Measurements from ENCODE around the gene DLG2. TPM values are rescaled to one million over a fixed set of nuclear protein-coding genes. Genes with fewer than 3 reads are reported as not detected.

Gene DLG2
- total and polyA plus RNA-seq, 9 of the 15 experiments (the other 6 are each of a cell fraction or from before 2014, with no cell fraction given), result 0.52 to 1.6 (median 0.95) TPM

DNA sequence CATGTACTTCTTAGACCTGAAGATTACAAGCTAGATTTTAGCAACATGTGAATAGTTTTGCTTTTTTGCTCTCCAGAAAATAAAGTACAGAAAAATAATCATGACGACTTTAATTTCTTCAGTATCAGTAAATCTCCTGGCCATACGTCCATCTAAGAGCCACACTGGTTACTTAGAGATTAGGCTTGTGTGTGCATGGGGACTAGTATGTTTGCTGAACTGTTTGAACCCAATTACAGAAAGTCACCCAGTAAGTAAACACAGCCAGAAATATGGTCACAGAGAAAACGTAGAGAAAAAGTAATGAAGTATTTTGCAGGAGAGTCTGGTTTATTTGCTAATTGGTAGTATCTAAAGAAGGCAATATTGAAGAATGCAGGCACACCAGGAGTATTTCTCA is 1287.3 kb downstream of the DLG2 start (continued):
- TF ChIP-seq NCOR1 (IDR thresholded peaks at IDR 0.05), result no peak
- TF ChIP-seq, protein P1, sequence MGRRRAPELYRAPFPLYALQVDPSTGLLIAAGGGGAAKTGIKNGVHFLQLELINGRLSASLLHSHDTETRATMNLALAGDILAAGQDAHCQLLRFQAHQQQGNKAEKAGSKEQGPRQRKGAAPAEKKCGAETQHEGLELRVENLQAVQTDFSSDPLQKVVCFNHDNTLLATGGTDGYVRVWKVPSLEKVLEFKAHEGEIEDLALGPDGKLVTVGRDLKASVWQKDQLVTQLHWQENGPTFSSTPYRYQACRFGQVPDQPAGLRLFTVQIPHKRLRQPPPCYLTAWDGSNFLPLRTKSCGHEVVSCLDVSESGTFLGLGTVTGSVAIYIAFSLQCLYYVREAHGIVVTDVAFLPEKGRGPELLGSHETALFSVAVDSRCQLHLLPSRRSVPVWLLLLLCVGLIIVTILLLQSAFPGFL (CRISPR knock-in tag; IDR thresholded peaks at IDR 0.05), result no peak

DNA sequence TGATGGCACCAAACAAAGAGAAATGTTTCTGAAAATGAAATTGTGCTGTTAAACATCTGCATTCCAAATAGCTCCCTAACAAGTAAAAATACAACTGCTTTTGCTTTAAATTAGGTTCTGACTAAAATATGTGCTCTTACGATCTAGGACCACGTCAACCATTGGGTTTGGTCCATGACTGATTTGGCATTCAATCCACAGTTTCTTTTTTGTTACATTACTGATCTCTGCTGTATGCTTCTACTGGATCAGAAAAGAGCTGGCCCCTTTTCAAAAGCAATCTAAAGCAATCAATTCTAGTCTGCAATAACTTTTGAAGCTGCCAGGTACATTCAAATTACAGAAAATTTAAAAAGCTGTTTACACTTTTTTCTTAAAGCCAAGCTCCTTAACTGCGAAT is 1293.9 kb downstream of the DLG2 start:
- DNase-seq (ENCODE audit: extremely low read depth in 1 of 4, low spot score in 3 of 4) (no peak), FAIRE-seq (no peak), ATAC-seq (no peak)
- no peak overlapping the region for H3K4me2 ChIP-seq (ENCODE audit: insufficient read depth, low read length)
- no peak overlapping the region for H3K4me3 ChIP-seq
- in situ Hi-C loops (cut with MboI), result no loop called here
- ChIA-PET POLR2A (no interaction called here), CTCF (ENCODE audit: low intra/inter-chr PET ratio) (no interaction called here)
- H3K36me3 ChIP-seq (ENCODE audit: control insufficient read depth, insufficient read depth, low read length), result no peaks in the 10 kb centered on the region
- no peak overlapping the region for H3K9ac ChIP-seq (ENCODE audit: insufficient read depth in 1 of 2, low read depth in 2 of 2, low read length in 2 of 2)
- no peaks in the 10 kb centered on the region for H3K79me2 ChIP-seq (ENCODE audit: control insufficient read depth, insufficient read depth, low read length)
- no peaks in the 10 kb centered on the region for H3K9me1 ChIP-seq (ENCODE audit: control insufficient read depth, insufficient read depth, low read length)
- WGBS (ENCODE audit: insufficient coverage, low coverage, missing lambda C conversion rate), result 0% methylated on average over 3 of the region's 3 CpGs
- no peak overlapping the region for H2AFZ ChIP-seq (ENCODE audit: low read depth, low read length)
- H3K27ac ChIP-seq (ENCODE audit: extremely low read depth, low read depth, low read length), result no peak overlapping the region
- no peak for TF ChIP-seq ZNF77 (CRISPR knock-in tag; IDR thresholded peaks at IDR 0.05)
- TF ChIP-seq CC2D1A (IDR thresholded peaks at IDR 0.05), result no peak
- no peak for TF ChIP-seq ZSCAN32 (CRISPR knock-in tag; IDR thresholded peaks at IDR 0.05)
- no peak for TF ChIP-seq RBBP5 (IDR thresholded peaks at IDR 0.05; ENCODE audit: borderline replicate concordance, insufficient read depth, low read length, poor library complexity, severe bottlenecking)
- TF ChIP-seq MCM2 (IDR thresholded peaks at IDR 0.05; ENCODE audit: low read depth), result no peak
- no peak for TF ChIP-seq ERF (CRISPR knock-in tag; IDR thresholded peaks at IDR 0.05)
- no peak for TF ChIP-seq EWSR1 (IDR thresholded peaks at IDR 0.05; ENCODE audit: borderline replicate concordance, low read depth, partially characterized antibody)
- no peak for TF ChIP-seq MTA2 (IDR thresholded peaks at IDR 0.05; ENCODE audit: low read depth)
- TF ChIP-seq BDP1 (IDR thresholded peaks at IDR 0.05; ENCODE audit: insufficient read depth, insufficient read length), result no peak
- TF ChIP-seq NCOA2 (IDR thresholded peaks at IDR 0.05; ENCODE audit: partially characterized antibody in 2 of 2), result no peak
- TF ChIP-seq MXI1 (IDR thresholded peaks at IDR 0.05; ENCODE audit: low read depth, low read length), result no peak
- TF ChIP-seq PRPF4 (IDR thresholded peaks at IDR 0.05; ENCODE audit: insufficient read depth, low read depth, low read length, poor library complexity, severe bottlenecking), result no peak
- no peak for TF ChIP-seq CAMTA2 (CRISPR knock-in tag; conservative IDR thresholded peaks at IDR 0.05)
- TF ChIP-seq ZNF436 (CRISPR knock-in tag; IDR thresholded peaks at IDR 0.05), result no peak
- no peak for TF ChIP-seq CCNT2 (IDR thresholded peaks at IDR 0.05; ENCODE audit: borderline replicate concordance, extremely low read depth, insufficient read length, low read depth, low read length)
- no peak for TF ChIP-seq ARID2 (IDR thresholded peaks at IDR 0.05)
- intact Hi-C loops (cut with micrococcal nuclease), result no loop called here
- H3K27me3 ChIP-seq (ENCODE audit: control insufficient read depth in 2 of 2, insufficient read depth in 2 of 2, low read length in 2 of 2), result no peaks in the 10 kb centered on the region
- no TSS peak for BruUV-seq (replicated peaks)
- H3K4me1 ChIP-seq (replicated peaks in 1 of 2; ENCODE audit: control insufficient read depth in 2 of 2, insufficient read depth in 2 of 2, low read length in 2 of 2), result no peaks in the 10 kb centered on the region
- H3K9me3 ChIP-seq (replicated peaks; ENCODE audit: control insufficient read depth, insufficient read depth, low read depth, low read length), result no peaks in the 10 kb centered on the region
- H4K20me1 ChIP-seq (replicated peaks; ENCODE audit: control insufficient read depth, insufficient read depth, low read length), result no peaks in the 10 kb centered on the region

Measured in K562 (cell line).